HG03280 (cell line): ENCODE data around the gene RAI1.

Source experiments
- ATAC-seq: cut with Tn5 transposase; IDR thresholded peaks from one replicate; pipeline ENCODE4 v1.9.1; 2021; ENCODE audit warnings: mild to moderate bottlenecking, moderate library complexity; ENCODE audit not compliant: unreplicated experiment

Gene RAI1

GRCh38 chr17:17698869-17699351, 17.7 kb downstream of the RAI1 start:
- no peak for ATAC-seq

DNA sequence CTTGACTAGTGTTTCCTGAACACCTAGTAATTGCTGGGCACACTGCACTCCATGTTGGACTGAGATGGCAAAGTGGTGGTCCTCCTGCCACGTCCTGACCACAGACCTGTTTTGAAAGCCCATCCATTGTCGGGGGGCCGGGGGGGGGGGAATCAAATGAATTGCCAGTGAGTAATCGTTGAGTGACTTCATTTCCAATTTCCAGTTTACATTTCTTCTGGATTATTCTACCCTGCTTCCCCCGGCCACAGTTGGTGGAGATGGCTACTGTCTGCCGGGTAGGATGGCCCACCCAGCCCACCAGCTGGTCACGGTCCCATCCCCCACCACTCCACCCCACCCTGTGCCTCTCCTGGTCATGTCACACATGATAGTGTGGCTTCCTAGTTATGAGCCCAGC, 18.2 kb downstream of the RAI1 start:
- no peak for ATAC-seq

DNA sequence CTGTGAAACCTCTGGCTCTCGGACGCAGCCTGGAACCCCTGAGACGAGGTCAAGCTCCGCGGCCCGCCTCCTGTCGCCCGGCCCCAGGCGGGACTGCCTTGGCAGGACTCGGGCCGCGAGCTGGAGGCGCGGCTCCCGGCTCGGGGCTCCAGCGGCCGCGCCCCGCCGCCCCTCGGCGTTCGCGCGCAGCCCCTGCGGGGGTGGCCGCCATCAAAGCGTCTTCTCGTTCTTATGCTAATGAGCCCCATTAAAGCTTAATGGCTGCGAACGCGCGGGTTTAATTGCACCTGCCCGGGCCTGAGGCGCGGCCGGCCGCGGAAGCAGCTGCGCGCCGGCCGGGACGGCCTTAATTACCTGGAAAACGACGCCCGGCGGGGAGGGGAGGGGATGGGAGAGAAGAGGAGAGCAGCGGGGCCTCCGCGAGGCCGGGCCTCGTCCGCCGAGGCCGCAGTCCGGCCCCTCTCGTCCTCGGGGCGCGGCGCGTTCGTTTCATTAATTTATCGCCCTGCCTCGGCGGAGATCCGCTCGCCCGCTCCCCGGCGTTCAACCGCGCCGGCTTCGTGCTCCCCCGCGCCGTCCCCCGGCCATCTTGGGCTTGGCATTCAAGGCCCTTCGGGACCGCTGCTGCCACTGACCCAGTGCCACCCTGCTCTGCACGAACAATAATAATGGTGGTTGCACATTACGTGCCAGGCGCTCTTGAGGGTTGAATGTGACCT, 19.2 kb downstream of the RAI1 start:
- no peak for ATAC-seq

DNA sequence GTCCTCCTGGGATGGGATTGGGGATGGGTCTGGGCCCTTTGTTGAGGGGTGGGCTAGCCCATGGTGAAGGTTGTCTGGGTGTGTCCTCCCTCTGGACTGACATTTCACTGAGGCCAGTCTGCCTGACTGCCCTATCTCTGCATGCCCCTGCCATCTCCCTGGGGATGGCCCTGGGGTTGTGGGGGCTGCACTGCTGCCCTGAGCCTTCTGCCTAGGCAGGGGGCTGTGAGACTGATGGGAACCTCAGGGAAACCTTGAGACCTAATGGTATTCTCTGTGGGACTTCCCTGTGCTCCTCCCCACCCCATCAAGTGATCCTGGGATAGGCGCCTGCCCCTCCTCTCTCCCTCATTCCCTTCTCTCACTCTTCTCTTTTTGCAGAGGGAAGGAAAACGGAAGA, 19.9 kb downstream of the RAI1 start:
- ATAC-seq = no peak

- ATAC-seq = no peak
These were observed 20.4 kb downstream of the RAI1 start for GRCh38 chr17:17701658-17702057.

- no peak for ATAC-seq
These were observed 21.3 kb downstream of the RAI1 start for GRCh38 chr17:17702449-17703139.

GRCh38 chr17:17703140-17703919, 22.1 kb downstream of the RAI1 start:
- ATAC-seq = no peak

- ATAC-seq = no peak
These were observed 23.7 kb downstream of the RAI1 start for GRCh38 chr17:17704931-17705330.

GRCh38 chr17:17706140-17707060, 25.1 kb downstream of the RAI1 start:
- ATAC-seq = no peak

DNA sequence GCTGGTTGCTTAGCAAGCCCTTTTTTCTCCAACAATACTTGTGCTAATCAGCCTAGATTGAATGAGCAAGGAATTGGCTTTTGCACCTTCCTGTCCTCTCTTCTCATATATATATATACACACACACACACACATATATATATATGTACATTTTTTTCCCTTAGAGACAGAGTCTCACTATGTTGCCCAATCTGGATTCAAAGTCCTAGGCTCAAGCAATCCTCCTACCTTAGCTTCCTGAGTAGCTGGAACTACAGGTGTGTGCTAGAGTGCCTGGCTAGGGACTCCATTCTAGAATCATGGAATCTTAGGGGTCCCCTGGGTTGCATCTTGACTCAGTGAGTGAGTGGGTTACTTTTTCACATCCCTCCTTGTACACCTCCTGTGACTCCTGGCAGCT, 27.0 kb downstream of the RAI1 start:
- no peak for ATAC-seq

DNA sequence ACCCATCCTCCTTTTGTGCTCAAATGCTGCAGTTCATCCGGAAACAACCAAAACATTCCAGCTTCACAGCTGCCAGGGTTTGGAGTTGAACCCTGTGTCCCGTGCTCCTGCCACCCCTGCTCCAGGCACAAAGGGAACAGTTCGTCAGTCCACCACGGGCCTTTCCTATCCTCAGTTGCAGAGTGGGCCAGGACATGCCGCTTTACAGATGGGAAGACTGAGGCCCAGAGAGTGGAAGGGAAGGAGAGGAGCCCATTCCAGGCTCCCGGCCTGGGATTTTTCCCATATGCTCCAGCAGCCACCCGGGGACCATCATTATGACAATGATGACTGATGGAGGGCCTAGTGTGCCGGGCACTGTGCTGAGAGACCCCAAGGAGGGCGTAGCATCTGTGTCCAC, 27.6 kb downstream of the RAI1 start:
- no peak for ATAC-seq

- no peak for ATAC-seq
These were observed 28.6 kb downstream of the RAI1 start for GRCh38 chr17:17709815-17710321.

DNA sequence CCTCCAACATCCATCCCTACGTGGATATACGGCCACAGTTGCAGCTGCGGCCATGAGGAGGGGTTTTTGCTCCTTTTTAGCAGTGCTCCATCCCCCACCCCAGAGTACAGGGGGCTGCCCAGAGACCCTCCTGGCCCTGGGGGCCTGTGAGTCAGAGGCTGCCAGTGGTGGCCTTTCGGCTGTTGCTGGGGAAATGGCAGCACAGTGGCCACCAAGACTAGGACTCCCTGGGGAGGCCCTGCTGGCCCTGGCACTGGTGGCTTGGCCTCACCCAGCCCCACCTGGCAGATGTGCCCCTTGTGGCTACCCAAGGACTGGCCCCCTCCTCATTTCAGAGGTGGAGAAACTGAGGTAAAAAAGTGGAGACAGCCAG, 29.1 kb downstream of the RAI1 start:
- no peak for ATAC-seq

DNA sequence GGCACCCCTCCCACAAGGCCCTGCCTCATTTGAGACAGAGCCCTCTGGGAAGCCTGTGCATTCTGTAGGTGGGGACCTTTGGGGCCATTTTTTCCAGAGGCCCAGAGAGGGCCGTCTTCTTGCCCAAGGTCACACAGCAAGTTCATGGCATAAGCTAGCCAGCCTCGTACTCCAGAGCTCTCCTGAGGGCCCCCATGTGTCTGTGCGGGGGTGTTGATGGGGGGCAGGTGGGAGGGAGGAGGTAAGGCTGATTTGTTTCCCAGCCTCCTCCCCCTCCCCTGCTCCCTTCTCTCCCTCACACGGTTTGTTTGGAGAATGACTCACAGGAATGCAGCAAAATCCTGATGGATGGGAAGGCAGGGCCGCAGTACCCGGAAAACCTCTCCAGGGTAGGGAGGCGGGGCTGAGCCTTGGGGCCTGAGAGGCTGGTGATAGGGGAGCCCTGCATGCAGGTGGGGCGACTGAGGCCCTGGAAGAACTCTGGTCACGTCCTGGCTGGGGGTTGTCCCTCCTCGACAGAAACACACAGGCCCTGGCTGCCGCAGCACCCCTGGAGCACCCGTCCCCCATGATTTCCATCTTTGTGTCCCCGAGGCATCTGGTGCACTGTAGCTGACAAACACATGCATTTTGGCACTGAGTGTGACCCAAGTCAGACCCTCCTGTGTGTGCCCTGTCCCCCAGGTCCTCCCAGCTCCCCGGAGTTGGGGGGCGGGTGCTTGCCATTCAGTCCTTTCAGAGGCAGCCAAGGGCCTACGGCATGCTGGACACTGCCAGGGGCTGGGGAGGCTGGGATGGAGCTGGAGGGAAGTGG, 29.7 kb downstream of the RAI1 start:
- ATAC-seq = no peak

- no peak for ATAC-seq
These were observed 30.4 kb downstream of the RAI1 start for GRCh38 chr17:17711641-17712162.

- peak; percentile 73 for ATAC-seq
These were observed 31.1 kb downstream of the RAI1 start for GRCh38 chr17:17712268-17712924.

- ATAC-seq = no peak
These were observed 32.6 kb downstream of the RAI1 start for GRCh38 chr17:17713839-17714238.

DNA sequence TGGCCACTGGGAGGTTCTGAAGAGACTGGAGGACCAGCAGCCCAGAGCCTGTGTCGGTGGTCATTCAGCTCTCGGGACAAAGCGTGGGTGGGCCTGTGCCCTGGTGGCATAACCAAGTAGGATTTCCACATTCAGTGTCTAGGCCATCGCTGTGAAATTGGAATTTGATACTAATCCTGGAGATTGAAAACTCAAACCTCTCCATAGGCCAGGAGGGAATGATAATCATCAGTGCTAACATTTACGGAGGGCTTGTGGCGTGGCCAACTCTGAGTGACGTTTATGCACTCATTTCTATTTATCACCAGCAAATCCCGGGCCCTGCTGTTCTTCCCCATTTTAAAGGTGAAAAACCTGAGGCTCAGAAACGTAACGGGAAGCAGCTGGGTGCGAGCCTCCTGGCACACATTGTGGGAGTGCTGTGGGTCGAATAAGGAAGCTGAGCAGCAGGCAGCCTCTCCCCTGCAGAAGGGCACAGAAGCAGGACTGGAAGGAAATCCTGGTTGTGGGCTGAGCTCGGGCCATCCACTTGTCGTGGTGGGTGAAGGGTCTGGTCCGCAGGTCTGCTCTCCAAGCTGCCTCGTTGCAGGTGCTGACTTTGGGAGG, 33.1 kb downstream of the RAI1 start:
- ATAC-seq = no peak
